SK-N-SH treated with all-trans-retinoic acid at 6 μM for 48 hours (cell line): Measurements from ENCODE around the gene PXMP2.

Experiments used
- ARNTL ChIP-seq: fragments of 450-650 bp; formaldehyde crosslinking; IDR thresholded peaks from 2 replicates; pipeline ENCODE4 v1.5.0; 2020; ENCODE audit warnings: low read depth, mild to moderate bottlenecking, moderate library complexity, borderline replicate concordance
- CSDC2 ChIP-seq: fragments of 250-450 bp; sonication (Bioruptor Pico); IDR thresholded peaks from 2 replicates; pipeline ENCODE4 v1.5.0; 2020; ENCODE audit warnings: mild to moderate bottlenecking, moderate library complexity
- ESRRG ChIP-seq: fragments of 250-450 bp; sonication (Bioruptor Pico); IDR thresholded peaks from 2 replicates; pipeline ENCODE4 v1.6.1; 2021; ENCODE audit warnings: mild to moderate bottlenecking
- GLIS3 ChIP-seq: fragments of 250-450 bp; sonication (Bioruptor Pico); IDR thresholded peaks from 2 replicates; pipeline ENCODE4 v1.5.0; 2020; ENCODE audit warnings: mild to moderate bottlenecking, moderate library complexity
- PPARA ChIP-seq: fragments of 250-450 bp; sonication (Bioruptor Pico); IDR thresholded peaks from 2 replicates; pipeline ENCODE4 v1.5.0; 2020; ENCODE audit warnings: mild to moderate bottlenecking, borderline replicate concordance
- SNAI2 ChIP-seq: fragments of 250-450 bp; sonication (Bioruptor Pico); IDR thresholded peaks from 2 replicates; pipeline ENCODE4 v1.5.0; 2020; ENCODE audit warnings: mild to moderate bottlenecking, moderate library complexity
- TOX ChIP-seq: fragments of 250-450 bp; sonication (Bioruptor Pico); IDR thresholded peaks from 2 replicates; pipeline ENCODE4 v1.8.0; 2021; ENCODE audit warnings: mild to moderate bottlenecking, moderate library complexity, borderline replicate concordance
- ZC3H10 ChIP-seq: fragments of 250-450 bp; sonication (Bioruptor Pico); IDR thresholded peaks from 2 replicates; pipeline ENCODE4 v1.5.1; 2021; ENCODE audit warnings: mild to moderate bottlenecking, moderate library complexity
- ZFP3 ChIP-seq: fragments of 250-450 bp; sonication (Bioruptor Pico); IDR thresholded peaks from 2 replicates; pipeline ENCODE4 v1.5.0; 2020; ENCODE audit warnings: mild to moderate bottlenecking, moderate library complexity
- ZFP30 ChIP-seq: fragments of 450-650 bp; formaldehyde crosslinking; IDR thresholded peaks from 2 replicates; pipeline ENCODE4 v1.5.0; 2022; ENCODE audit warnings: mild to moderate bottlenecking, moderate library complexity
- ZNF70 ChIP-seq: fragments of 450-650 bp; formaldehyde crosslinking; IDR thresholded peaks from 2 replicates; pipeline ENCODE4 v1.5.0; 2020; ENCODE audit warnings: mild to moderate bottlenecking, moderate library complexity
- TF ChIP-seq, protein P1 (sequence below): fragments of 250-450 bp; sonication (Bioruptor Pico); IDR thresholded peaks from 2 replicates; pipeline ENCODE4 v1.8.0; 2020; ENCODE audit warnings: mild to moderate bottlenecking, moderate library complexity, borderline replicate concordance
- TF ChIP-seq, protein P2 (sequence below): fragments of 250-450 bp; sonication (Bioruptor Pico); IDR thresholded peaks from 2 replicates; pipeline ENCODE4 v1.5.1; 2020; ENCODE audit warnings: low read depth, mild to moderate bottlenecking, moderate library complexity
- TF ChIP-seq, protein P3 (sequence below): fragments of 250-450 bp; sonication (Bioruptor Pico); IDR thresholded peaks from 2 replicates; pipeline ENCODE4 v1.5.0; 2020; ENCODE audit warnings: mild to moderate bottlenecking, moderate library complexity

DNA sequence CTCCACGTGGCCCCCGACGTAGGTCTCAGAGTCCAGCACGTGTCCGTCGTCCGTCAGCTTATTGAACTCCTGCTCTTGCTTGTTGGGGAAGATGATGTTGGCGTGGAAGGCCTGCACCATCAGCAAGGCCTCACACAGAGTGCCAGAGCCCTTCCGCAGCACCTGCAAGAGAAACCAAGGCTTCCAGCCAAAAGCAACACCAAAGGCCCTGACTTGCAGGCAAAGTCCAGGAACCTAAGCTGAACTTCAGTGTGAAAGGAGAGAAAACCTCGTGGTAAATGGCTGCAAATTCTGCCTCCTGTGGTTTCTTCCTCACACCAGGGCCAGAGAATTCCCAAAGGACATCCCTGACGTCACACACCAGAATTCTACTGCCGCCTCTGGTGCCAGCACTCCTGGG, 14.7 kb upstream of the PXMP2 start:
- TF ChIP-seq SNAI2 (CRISPR knock-in tag) = no peak
- TF ChIP-seq, protein P1, sequence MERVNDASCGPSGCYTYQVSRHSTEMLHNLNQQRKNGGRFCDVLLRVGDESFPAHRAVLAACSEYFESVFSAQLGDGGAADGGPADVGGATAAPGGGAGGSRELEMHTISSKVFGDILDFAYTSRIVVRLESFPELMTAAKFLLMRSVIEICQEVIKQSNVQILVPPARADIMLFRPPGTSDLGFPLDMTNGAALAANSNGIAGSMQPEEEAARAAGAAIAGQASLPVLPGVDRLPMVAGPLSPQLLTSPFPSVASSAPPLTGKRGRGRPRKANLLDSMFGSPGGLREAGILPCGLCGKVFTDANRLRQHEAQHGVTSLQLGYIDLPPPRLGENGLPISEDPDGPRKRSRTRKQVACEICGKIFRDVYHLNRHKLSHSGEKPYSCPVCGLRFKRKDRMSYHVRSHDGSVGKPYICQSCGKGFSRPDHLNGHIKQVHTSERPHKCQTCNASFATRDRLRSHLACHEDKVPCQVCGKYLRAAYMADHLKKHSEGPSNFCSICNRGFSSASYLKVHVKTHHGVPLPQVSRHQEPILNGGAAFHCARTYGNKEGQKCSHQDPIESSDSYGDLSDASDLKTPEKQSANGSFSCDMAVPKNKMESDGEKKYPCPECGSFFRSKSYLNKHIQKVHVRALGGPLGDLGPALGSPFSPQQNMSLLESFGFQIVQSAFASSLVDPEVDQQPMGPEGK (CRISPR knock-in tag) = no peak
- TF ChIP-seq TOX (CRISPR knock-in tag) = no peak
- TF ChIP-seq PPARA (CRISPR knock-in tag) = no peak
- TF ChIP-seq, protein P2, sequence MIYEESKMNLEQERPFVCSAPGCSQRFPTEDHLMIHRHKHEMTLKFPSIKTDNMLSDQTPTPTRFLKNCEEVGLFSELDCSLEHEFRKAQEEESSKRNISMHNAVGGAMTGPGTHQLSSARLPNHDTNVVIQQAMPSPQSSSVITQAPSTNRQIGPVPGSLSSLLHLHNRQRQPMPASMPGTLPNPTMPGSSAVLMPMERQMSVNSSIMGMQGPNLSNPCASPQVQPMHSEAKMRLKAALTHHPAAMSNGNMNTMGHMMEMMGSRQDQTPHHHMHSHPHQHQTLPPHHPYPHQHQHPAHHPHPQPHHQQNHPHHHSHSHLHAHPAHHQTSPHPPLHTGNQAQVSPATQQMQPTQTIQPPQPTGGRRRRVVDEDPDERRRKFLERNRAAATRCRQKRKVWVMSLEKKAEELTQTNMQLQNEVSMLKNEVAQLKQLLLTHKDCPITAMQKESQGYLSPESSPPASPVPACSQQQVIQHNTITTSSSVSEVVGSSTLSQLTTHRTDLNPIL (CRISPR knock-in tag) = no peak
- no peak for TF ChIP-seq ARNTL (CRISPR knock-in tag)
- no peak for TF ChIP-seq ZNF70 (CRISPR knock-in tag)
- TF ChIP-seq, protein P3, sequence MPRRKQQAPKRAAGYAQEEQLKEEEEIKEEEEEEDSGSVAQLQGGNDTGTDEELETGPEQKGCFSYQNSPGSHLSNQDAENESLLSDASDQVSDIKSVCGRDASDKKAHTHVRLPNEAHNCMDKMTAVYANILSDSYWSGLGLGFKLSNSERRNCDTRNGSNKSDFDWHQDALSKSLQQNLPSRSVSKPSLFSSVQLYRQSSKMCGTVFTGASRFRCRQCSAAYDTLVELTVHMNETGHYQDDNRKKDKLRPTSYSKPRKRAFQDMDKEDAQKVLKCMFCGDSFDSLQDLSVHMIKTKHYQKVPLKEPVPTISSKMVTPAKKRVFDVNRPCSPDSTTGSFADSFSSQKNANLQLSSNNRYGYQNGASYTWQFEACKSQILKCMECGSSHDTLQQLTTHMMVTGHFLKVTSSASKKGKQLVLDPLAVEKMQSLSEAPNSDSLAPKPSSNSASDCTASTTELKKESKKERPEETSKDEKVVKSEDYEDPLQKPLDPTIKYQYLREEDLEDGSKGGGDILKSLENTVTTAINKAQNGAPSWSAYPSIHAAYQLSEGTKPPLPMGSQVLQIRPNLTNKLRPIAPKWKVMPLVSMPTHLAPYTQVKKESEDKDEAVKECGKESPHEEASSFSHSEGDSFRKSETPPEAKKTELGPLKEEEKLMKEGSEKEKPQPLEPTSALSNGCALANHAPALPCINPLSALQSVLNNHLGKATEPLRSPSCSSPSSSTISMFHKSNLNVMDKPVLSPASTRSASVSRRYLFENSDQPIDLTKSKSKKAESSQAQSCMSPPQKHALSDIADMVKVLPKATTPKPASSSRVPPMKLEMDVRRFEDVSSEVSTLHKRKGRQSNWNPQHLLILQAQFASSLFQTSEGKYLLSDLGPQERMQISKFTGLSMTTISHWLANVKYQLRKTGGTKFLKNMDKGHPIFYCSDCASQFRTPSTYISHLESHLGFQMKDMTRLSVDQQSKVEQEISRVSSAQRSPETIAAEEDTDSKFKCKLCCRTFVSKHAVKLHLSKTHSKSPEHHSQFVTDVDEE (CRISPR knock-in tag) = no peak
- TF ChIP-seq CSDC2 = no peak
- TF ChIP-seq ZFP3 (CRISPR knock-in tag) = no peak
- no peak for TF ChIP-seq ZFP30 (CRISPR knock-in tag)
- no peak for TF ChIP-seq ESRRG (CRISPR knock-in tag)
- TF ChIP-seq ZC3H10 = no peak
- TF ChIP-seq GLIS3 = no peak
